HepG2 (cell line): ENCODE data around the gene PTCRA. TPM values are rescaled to one million over a fixed set of nuclear protein-coding genes. Genes with fewer than 3 reads are reported as not detected.

Experiments
- ATF7-NPFF ChIP-seq: sonication (generic); formaldehyde crosslinking; IDR thresholded peaks from 2 replicates; pipeline ENCODE4 v1.8.1; 2023; ENCODE audit warnings: mild to moderate bottlenecking, low read depth, missing genetic modification reagents, moderate library complexity
- E2F5 ChIP-seq: sonication (generic); formaldehyde crosslinking; conservative IDR thresholded peaks from 2 replicates; pipeline ENCODE4 v1.4.0; 2020; ENCODE audit warnings: missing genetic modification reagents
- FOXA3 ChIP-seq: IDR thresholded peaks from 2 replicates; pipeline ENCODE4 v1.6.1; 2016; ENCODE audit warnings: missing genetic modification reagents, missing compliant biosample characterization
- FOXO1 ChIP-seq: sonication (generic); formaldehyde crosslinking; IDR thresholded peaks from 2 replicates; pipeline ENCODE4 v1.4.0; 2020; ENCODE audit warnings: missing genetic modification reagents
- FOXP4 ChIP-seq: sonication (generic); formaldehyde crosslinking; IDR thresholded peaks from 2 replicates; pipeline ENCODE4 v1.4.0; 2020; ENCODE audit warnings: missing genetic modification reagents
- HNF1B ChIP-seq: sonication (generic); formaldehyde crosslinking; IDR thresholded peaks from 2 replicates; pipeline ENCODE4 v1.5.1; 2020; ENCODE audit warnings: mild to moderate bottlenecking, moderate library complexity, missing genetic modification reagents
- JUNB ChIP-seq: sonication (generic); formaldehyde crosslinking; IDR thresholded peaks from 2 replicates; pipeline ENCODE4 v1.8.0; 2022; ENCODE audit warnings: missing genetic modification reagents, mild to moderate bottlenecking, borderline replicate concordance
- LCORL ChIP-seq, 2 experiments: fragments of 450-650 bp in 1 of 2; sonication (generic) in 1 of 2; formaldehyde crosslinking in 1 of 2; IDR thresholded peaks; 2 replicates each; pipeline versions ENCODE4 v1.5.0 to v1.6.1; 2017 to 2020; ENCODE audit warnings: antibody characterized with exemption in 1 of 2, missing genetic modification reagents in 1 of 2
- MAX ChIP-seq: IDR thresholded peaks from 2 replicates; pipeline ENCODE4 v1.6.1; 2012; ENCODE audit warnings: inconsistent platforms
- MBD4 ChIP-seq: IDR thresholded peaks from 2 replicates; pipeline ENCODE4 v1.6.1; 2012; ENCODE audit warnings: low read length, inconsistent platforms, borderline replicate concordance
- MIXL1 ChIP-seq: IDR thresholded peaks from 2 replicates; pipeline ENCODE4 v1.6.1; 2016
- PITX1 ChIP-seq: sonication (generic); formaldehyde crosslinking; IDR thresholded peaks from 2 replicates; pipeline ENCODE4 v1.5.1; 2020; ENCODE audit warnings: mild to moderate bottlenecking, missing genetic modification reagents
- RXRA ChIP-seq: sonication (generic); formaldehyde crosslinking; IDR thresholded peaks from 2 replicates; pipeline ENCODE4 v1.5.1; 2020; ENCODE audit warnings: missing genetic modification reagents
- SPEN ChIP-seq: sonication (generic); formaldehyde crosslinking; IDR thresholded peaks from 2 replicates; pipeline ENCODE4 v1.5.1; 2020; ENCODE audit warnings: low read depth, mild to moderate bottlenecking, missing genetic modification reagents
- STAG1 ChIP-seq: sonication (generic); formaldehyde crosslinking; IDR thresholded peaks from 2 replicates; pipeline ENCODE4 v1.4.0; 2020; ENCODE audit warnings: missing genetic modification reagents
- STAT6 ChIP-seq: sonication (generic); formaldehyde crosslinking; IDR thresholded peaks from 2 replicates; pipeline ENCODE4 v1.4.0; 2020; ENCODE audit warnings: missing genetic modification reagents, mild to moderate bottlenecking, borderline replicate concordance
- TARDBP ChIP-seq: sonication (generic); formaldehyde crosslinking; IDR thresholded peaks from 2 replicates; pipeline ENCODE4 v1.8.0; 2022; ENCODE audit warnings: mild to moderate bottlenecking, missing genetic modification reagents
- ZNF121 ChIP-seq: sonication (generic); formaldehyde crosslinking; IDR thresholded peaks from 2 replicates; pipeline ENCODE4 v1.5.0; 2020; ENCODE audit warnings: mild to moderate bottlenecking, missing genetic modification reagents
- ZNF326 ChIP-seq: sonication (generic); formaldehyde crosslinking; IDR thresholded peaks from 2 replicates; pipeline ENCODE4 v1.4.0; 2020; ENCODE audit warnings: missing genetic modification reagents, borderline replicate concordance
- ZNF615 ChIP-seq: sonication (generic); formaldehyde crosslinking; IDR thresholded peaks from 2 replicates; pipeline ENCODE4 v1.5.0; 2020; ENCODE audit warnings: mild to moderate bottlenecking, missing genetic modification reagents, borderline replicate concordance
- ZNF746 ChIP-seq: sonication (generic); formaldehyde crosslinking; IDR thresholded peaks from 2 replicates; pipeline ENCODE4 v1.8.0; 2022; ENCODE audit warnings: mild to moderate bottlenecking, missing genetic modification reagents
- ZNF780A ChIP-seq: sonication (generic); formaldehyde crosslinking; IDR thresholded peaks from 2 replicates; pipeline ENCODE4 v1.8.0; 2022; ENCODE audit warnings: mild to moderate bottlenecking, missing genetic modification reagents, moderate library complexity
- polyA plus RNA-seq, 8 experiments: library from polyadenylated mRNA; depleted of rRNA in 3 of 8; stranded (reverse) in 7 of 8; unstranded in 1 of 8; fragments of >200 nt; fragmentation: Illumina TruSeq in 4 of 8; extraction: Trizol in 4 of 8; gene quantifications; 2 replicates each; pipeline versions ENCODE4 v1.2.1 to v1.2.3, GENCODE V29; 2011 to 2016; ENCODE audit warnings: low read depth in 4 of 8, missing spikeins in 1 of 8, mixed read lengths in 1 of 8; ENCODE audit not compliant: insufficient read depth in 1 of 8
- total RNA-seq, 5 experiments: library from RNA; depleted of rRNA; stranded (reverse); fragments of >200 nt; fragmentation: Illumina TruSeq; extraction: Trizol; gene quantifications; 2 replicates each; pipeline ENCODE4 v1.2.3, GENCODE V29; 2016; ENCODE audit warnings: low read depth in 1 of 5

Gene PTCRA
- total and polyA plus RNA-seq, 2 of the 13 experiments (the other 11 are each of a cell fraction or from before 2014, with no cell fraction given) = not detected

- no peak for TF ChIP-seq LCORL (IDR thresholded peaks at IDR 0.05)
- peak; percentile 79; the same call in 1 of the 2 replicates for TF ChIP-seq LCORL (CRISPR knock-in tag; IDR thresholded peaks at IDR 0.05)
- TF ChIP-seq TARDBP (CRISPR knock-in tag) = peak; percentile 39; the same call in 1 of the 2 replicates
- peak; percentile 99 for TF ChIP-seq STAG1
- peak; percentile 85 for TF ChIP-seq MIXL1 (CRISPR knock-in tag)
- no peak for TF ChIP-seq ZNF326 (CRISPR knock-in tag)
- TF ChIP-seq HNF1B (CRISPR knock-in tag) = 0 out of 2 replicates have a peak, but pooled peaks have one; percentile 37
- TF ChIP-seq STAT6 = 0 out of 2 replicates have a peak, but pooled peaks have one; percentile 81
- peak; percentile 61; the same call in 1 of the 2 replicates for TF ChIP-seq RXRA (CRISPR knock-in tag)
- peak; percentile 84 for TF ChIP-seq FOXA3 (CRISPR knock-in tag)
- TF ChIP-seq MBD4 = peak; percentile 44; the same call in 1 of the 2 replicates
- no peak for TF ChIP-seq ZNF746 (CRISPR knock-in tag)
- peak; percentile 92 for TF ChIP-seq FOXO1 (CRISPR knock-in tag)
- TF ChIP-seq FOXP4 (CRISPR knock-in tag) = peak; percentile 63; the same call in 1 of the 2 replicates
- peak; percentile 39; the same call in 1 of the 2 replicates for TF ChIP-seq MAX
- TF ChIP-seq PITX1 (CRISPR knock-in tag) = peak; percentile 63; the same call in 1 of the 2 replicates
- TF ChIP-seq E2F5 (CRISPR knock-in tag) = no peak
- TF ChIP-seq ATF7-NPFF = 0 out of 2 replicates have a peak, but pooled peaks have one; percentile 27
- peak; percentile 45; the same call in 1 of the 2 replicates for TF ChIP-seq SPEN
- TF ChIP-seq ZNF780A = no peak
- 0 out of 2 replicates have a peak, but pooled peaks have one; percentile 17 for TF ChIP-seq ZNF615
- no peak for TF ChIP-seq JUNB (CRISPR knock-in tag)
- TF ChIP-seq ZNF121 (CRISPR knock-in tag) = peak; percentile 47; the same call in 1 of the 2 replicates
Observed at GRCh38 chr6:42901538-42901957, 14.3 kb upstream of the PTCRA start (continued).
